Measurements from ENCODE around the gene HOXB7.

GRCh38 chr17:48627118-48627597 lies 16.3 kb upstream of the HOXB7 start:
- no peak for TF ChIP-seq TAF1 (IDR thresholded peaks at IDR 0.05; ENCODE audit: borderline replicate concordance, low read depth, low read length)
- TF ChIP-seq POLR2AphosphoS5 (IDR thresholded peaks at IDR 0.05; ENCODE audit: low read depth, low read length) = no peak
- TF ChIP-seq POLR2A (IDR thresholded peaks at IDR 0.05; ENCODE audit: low read depth, low read length) = no peak

All from GM12892 (cell line).